Progenitor cell of endocrine pancreas (in vitro differentiated cells): Measurements from ENCODE around the gene CHCHD3. TPM values are rescaled to one million over a fixed set of nuclear protein-coding genes. Genes with fewer than 3 reads are reported as not detected.

Source experiments
- DNase-seq: peaks from one replicate; pipeline ENCODE4 v3.0.0; 2021; ENCODE audit warnings: low spot score; ENCODE audit not compliant: unreplicated experiment
- H3K27ac Mint-ChIP-seq: 2 replicates; pipeline ENCODE4 v1.8.0; 2021; ENCODE audit warnings: mild to moderate bottlenecking, moderate library complexity, mixed read lengths
- H3K27me3 Mint-ChIP-seq: 2 replicates; pipeline ENCODE4 v1.8.0; 2021; ENCODE audit warnings: mixed read lengths
- H3K36me3 Mint-ChIP-seq: 2 replicates; pipeline ENCODE4 v1.8.0; 2022; ENCODE audit warnings: mixed read lengths; ENCODE audit not compliant: insufficient read depth
- H3K4me1 Mint-ChIP-seq: 2 replicates; pipeline ENCODE4 v1.8.0; 2021; ENCODE audit warnings: low read depth, mixed read lengths
- H3K4me3 Mint-ChIP-seq: 2 replicates; pipeline ENCODE4 v1.8.0; 2021; ENCODE audit warnings: low read depth, mild to moderate bottlenecking, moderate library complexity, mixed read lengths
- H3K9me3 Mint-ChIP-seq: 2 replicates; pipeline ENCODE4 v1.8.0; 2021; ENCODE audit warnings: low read depth, mixed read lengths
- CTCF ChIP-seq: fragments of 200-600 bp; sonication (generic); IDR thresholded peaks from one replicate; pipeline ENCODE4 v1.5.0; 2021; ENCODE audit warnings: antibody characterized with exemption, mild to moderate bottlenecking; ENCODE audit not compliant: unreplicated experiment
- total RNA-seq: library from RNA; stranded (reverse); gene quantifications from 2 replicates; pipeline ENCODE4 v1.2.1, GENCODE V29; 2021

Gene CHCHD3
- total RNA-seq, 1 donor from 2014 or later, result 67.3 TPM

- Mint-ChIP-seq H3K36me3 (no peaks in the 10 kb centered on the region), H3K4me3 (peak overlapping the region; percentile 95), H3K27ac (peak overlapping the region; percentile 95), H3K27me3 (no peaks in the 10 kb centered on the region), H3K9me3 (no peaks in the 10 kb centered on the region), H3K4me1 (peaks cover 20% of the 10 kb centered on the region)
- no peak for DNase-seq
- TF ChIP-seq CTCF, result no peak
Measured at GRCh38 chr7:133081119-133081598, 731 bp downstream of the CHCHD3 start.

- no peaks in the 10 kb centered on the region for H3K36me3 Mint-ChIP-seq
- DNase-seq, result no peak
- TF ChIP-seq CTCF, result no peak
- H3K27ac Mint-ChIP-seq, result no peak overlapping the region
- peaks cover 20% of the 10 kb centered on the region for H3K4me1 Mint-ChIP-seq
- no peak overlapping the region for H3K4me3 Mint-ChIP-seq
- no peaks in the 10 kb centered on the region for H3K9me3 Mint-ChIP-seq
- H3K27me3 Mint-ChIP-seq, result no peaks in the 10 kb centered on the region
Measured at GRCh38 chr7:133079296-133079695, 2.6 kb downstream of the CHCHD3 start.

- H3K36me3 Mint-ChIP-seq, result peaks cover 6% of the 10 kb centered on the region
- no peak for DNase-seq
- H3K27ac Mint-ChIP-seq, result no peak overlapping the region
- H3K27me3 Mint-ChIP-seq, result no peaks in the 10 kb centered on the region
- peaks cover 20% of the 10 kb centered on the region for H3K4me1 Mint-ChIP-seq
- no peaks in the 10 kb centered on the region for H3K9me3 Mint-ChIP-seq
- TF ChIP-seq CTCF, result no peak
- H3K4me3 Mint-ChIP-seq, result no peak overlapping the region
Measured at GRCh38 chr7:133077394-133077793, 4.5 kb downstream of the CHCHD3 start.

- Mint-ChIP-seq H3K27me3 (no peaks in the 10 kb centered on the region), H3K27ac (no peak overlapping the region), H3K4me1 (peaks cover 20% of the 10 kb centered on the region)
Measured at GRCh38 chr7:133076142-133076541, 5.7 kb downstream of the CHCHD3 start.

GRCh38 chr7:133071506-133071905 lies 10.4 kb downstream of the CHCHD3 start:
- H3K9me3 Mint-ChIP-seq, result no peaks in the 10 kb centered on the region
- peaks cover 2% of the 10 kb centered on the region for H3K4me1 Mint-ChIP-seq
- peaks cover 21% of the 10 kb centered on the region for H3K36me3 Mint-ChIP-seq
- no peak for DNase-seq
- no peak overlapping the region for H3K27ac Mint-ChIP-seq
- no peak for TF ChIP-seq CTCF
- no peak overlapping the region for H3K4me3 Mint-ChIP-seq
- no peaks in the 10 kb centered on the region for H3K27me3 Mint-ChIP-seq

More at GRCh38 chr7:133076142-133076541, 5.7 kb downstream of the CHCHD3 start:
- Mint-ChIP-seq H3K36me3 (peaks cover 6% of the 10 kb centered on the region), H3K4me3 (no peak overlapping the region), H3K9me3 (no peaks in the 10 kb centered on the region)
- no peak for TF ChIP-seq CTCF
- no peak for DNase-seq
